ENCODE measurements around the gene MACROD2. TPM values are rescaled to one million over a fixed set of nuclear protein-coding genes. Genes with fewer than 3 reads are reported as not detected.

Gene MACROD2
- total and polyA plus RNA-seq, 2 of the 4 experiments (the other 2 are of a cell fraction), result not detected

GRCh38 chr20:15862178-15862577 is 1866.9 kb downstream of the MACROD2 start:
- no peak overlapping the region for H3K56ac ChIP-seq (ENCODE audit: extremely low read depth, insufficient read depth, low read length)
- no peaks in the 10 kb centered on the region for H3K27me3 ChIP-seq (ENCODE audit: control insufficient read depth, insufficient read depth, low read length)
- intact Hi-C loops (cut with micrococcal nuclease) (no loop called here), in situ Hi-C loops (cut with MboI; ENCODE audit: low sequenced_read_pairs) (no loop called here), dilution Hi-C loops (cut with HindIII; ENCODE audit: low sequenced_read_pairs, unreplicated experiment) (no loop called here)
- no peak overlapping the region for H3K4ac ChIP-seq (ENCODE audit: low read depth, low read length)
- no peak overlapping the region for H4K5ac ChIP-seq (ENCODE audit: low read depth, low read length)
- H3K4me1 ChIP-seq (ENCODE audit: control insufficient read depth, insufficient read depth, low read length), result no peaks in the 10 kb centered on the region
- no peak for TF ChIP-seq CHD1 (IDR thresholded peaks at IDR 0.05; ENCODE audit: low read depth, low read length)
- no peak for TF ChIP-seq RCOR1 (IDR thresholded peaks at IDR 0.05; ENCODE audit: insufficient replicate concordance, low read length)
- no peak for TF ChIP-seq USF2 (IDR thresholded peaks at IDR 0.05; ENCODE audit: low read depth, low read length)
- no peak for TF ChIP-seq FOS (IDR thresholded peaks at IDR 0.05; ENCODE audit: low read depth, low read length)
- TF ChIP-seq RAD21 (IDR thresholded peaks at IDR 0.05; ENCODE audit: low read length), result no peak
- TF ChIP-seq SMC3 (IDR thresholded peaks at IDR 0.05; ENCODE audit: low read depth, low read length), result no peak
- no peak for TF ChIP-seq MXI1 (IDR thresholded peaks at IDR 0.05; ENCODE audit: borderline replicate concordance, low read depth, low read length)
- no peak for TF ChIP-seq NFE2L2 (IDR thresholded peaks at IDR 0.05; ENCODE audit: low read depth, low read length)
- no peak for TF ChIP-seq RFX5 (IDR thresholded peaks at IDR 0.05; ENCODE audit: low read depth, low read length)
- TF ChIP-seq CTCF (conservative IDR thresholded peaks at IDR 0.05; ENCODE audit: low read depth, low read length), result no peak
- no peak for TF ChIP-seq BHLHE40 (IDR thresholded peaks at IDR 0.05; ENCODE audit: low read depth, low read length)
- TF ChIP-seq MAZ (IDR thresholded peaks at IDR 0.05; ENCODE audit: borderline replicate concordance, low read depth, low read length), result no peak
- no peak for TF ChIP-seq CEBPB (IDR thresholded peaks at IDR 0.05; ENCODE audit: low read depth, low read length)
- TF ChIP-seq, protein P1, sequence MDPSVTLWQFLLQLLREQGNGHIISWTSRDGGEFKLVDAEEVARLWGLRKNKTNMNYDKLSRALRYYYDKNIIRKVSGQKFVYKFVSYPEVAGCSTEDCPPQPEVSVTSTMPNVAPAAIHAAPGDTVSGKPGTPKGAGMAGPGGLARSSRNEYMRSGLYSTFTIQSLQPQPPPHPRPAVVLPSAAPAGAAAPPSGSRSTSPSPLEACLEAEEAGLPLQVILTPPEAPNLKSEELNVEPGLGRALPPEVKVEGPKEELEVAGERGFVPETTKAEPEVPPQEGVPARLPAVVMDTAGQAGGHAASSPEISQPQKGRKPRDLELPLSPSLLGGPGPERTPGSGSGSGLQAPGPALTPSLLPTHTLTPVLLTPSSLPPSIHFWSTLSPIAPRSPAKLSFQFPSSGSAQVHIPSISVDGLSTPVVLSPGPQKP (IDR thresholded peaks at IDR 0.05; ENCODE audit: borderline replicate concordance, low read depth, low read length), result no peak
- no peak for TF ChIP-seq POLR2A (IDR thresholded peaks at IDR 0.05; ENCODE audit: low read depth, low read length)
- no peak for TF ChIP-seq MAFK (IDR thresholded peaks at IDR 0.05; ENCODE audit: low read depth, low read length)
- no peaks in the 10 kb centered on the region for H4K20me1 ChIP-seq (ENCODE audit: insufficient read depth, low read length)
- no peak overlapping the region for H3K14ac ChIP-seq (replicated peaks; ENCODE audit: low read depth, low read length)
- H4K91ac ChIP-seq (ENCODE audit: insufficient read depth, low read depth, low read length), result no peak overlapping the region
- no peak overlapping the region for H2AK5ac ChIP-seq (ENCODE audit: low read depth, low read length)
- no peak overlapping the region for H2BK5ac ChIP-seq (ENCODE audit: low read depth, low read length, poor library complexity, severe bottlenecking)
- ATAC-seq (ENCODE audit: low read depth) (no peak), DNase-seq (no peak)
- no peak overlapping the region for H3K27ac ChIP-seq (ENCODE audit: insufficient read depth, low read length)
- no peak overlapping the region for H2BK120ac ChIP-seq (ENCODE audit: low read depth, low read length)
- no peak overlapping the region for H3K9ac ChIP-seq (ENCODE audit: low read depth, low read length)
- H3K9me3 ChIP-seq (ENCODE audit: control insufficient read depth, insufficient read depth, low read length), result peaks cover 1% of the 10 kb centered on the region; the same call in 1 of the 2 replicates
- CTCF ChIA-PET, result no interaction called here
- no peak overlapping the region for H3K4me3 ChIP-seq (ENCODE audit: insufficient read depth, low read depth, low read length)
- WGBS, 2 experiments (ENCODE audit: extremely low coverage in 2 of 2, insufficient read length in 1 of 2), result no CpG with 5 or more reads among the region's 4 CpGs
- no peaks in the 10 kb centered on the region for H3K79me1 ChIP-seq (ENCODE audit: low read depth in 1 of 2, low read length in 2 of 2)
- no peak overlapping the region for H3K4me2 ChIP-seq (ENCODE audit: low read depth, low read length)
- H2AFZ ChIP-seq (replicated peaks; ENCODE audit: low read length, poor library complexity), result no peak overlapping the region
- POLR2A ChIA-PET (ENCODE audit: unreplicated experiment), result no interaction called here
- no peaks in the 10 kb centered on the region for H3K9me1 ChIP-seq (ENCODE audit: insufficient read depth, low read length)
- no peak overlapping the region for H2BK15ac ChIP-seq (ENCODE audit: low read depth, low read length)
- H3K23ac ChIP-seq (ENCODE audit: low read depth, low read length), result no peak overlapping the region
- no peak overlapping the region for H2AK9ac ChIP-seq (replicated peaks; ENCODE audit: low read depth, low read length, poor library complexity)
- H3K18ac ChIP-seq (ENCODE audit: low read depth, low read length), result no peak overlapping the region
- BruUV-seq (replicated peaks), result no TSS peak
- no peak overlapping the region for H4K8ac ChIP-seq (ENCODE audit: low read depth in 2 of 2, low read length in 2 of 2)
- H3K36me3 ChIP-seq (ENCODE audit: control insufficient read depth, insufficient read depth, low read length), result no peaks in the 10 kb centered on the region
- no peak overlapping the region for H2BK20ac ChIP-seq (ENCODE audit: low read depth, low read length)

All from IMR-90 (cell line).